Breast epithelium (tissue), 4 donors: ENCODE measurements around the gene SREK1IP1. TPM values are rescaled to one million over a fixed set of nuclear protein-coding genes. Genes with fewer than 3 reads are reported as not detected.

Experiments used
- DNase-seq, 2 donors: peaks; one replicate each; pipeline ENCODE4 v3.0.0-alpha.2; 2019; ENCODE audit warnings: low spot score in 2 of 2
- H3K27ac ChIP-seq, 2 donors: fragments of 200-600 bp; sonication (generic) in 1 of 2; one replicate each; pipeline ENCODE4 v1.5.1; 2016 to 2019; ENCODE audit warnings: mild to moderate bottlenecking in 1 of 2
- H3K27me3 ChIP-seq, 2 donors: fragments of 200-600 bp; sonication (generic) in 1 of 2; one replicate each; pipeline versions ENCODE4 v1.5.1 to v1.6.0; 2017 to 2019; ENCODE audit warnings: control low read depth in 1 of 2, mild to moderate bottlenecking in 1 of 2
- H3K36me3 ChIP-seq: fragments of 200-600 bp; one replicate; pipeline ENCODE4 v1.5.1; 2019
- H3K4me1 ChIP-seq, 2 donors: fragments of 200-600 bp; sonication (generic); one replicate each; pipeline ENCODE4 v1.5.1; 2016 to 2019; ENCODE audit warnings: control low read depth in 1 of 2
- H3K4me3 ChIP-seq, 3 donors: fragments of 200-600 bp; sonication (generic); 1 replicate in 2 of 3; 2 replicates in 1 of 3; pipeline ENCODE4 v1.5.1; 2016 to 2019; ENCODE audit warnings: mild to moderate bottlenecking in 3 of 3, moderate library complexity in 2 of 3
- H3K9me3 ChIP-seq, 2 donors: fragments of 200-600 bp; sonication (generic) in 1 of 2; one replicate each; pipeline ENCODE4 v1.5.1; 2016 to 2019; ENCODE audit warnings: control low read depth in 1 of 2
- POLR2A ChIP-seq: fragments of 450-650 bp; IDR thresholded peaks from one replicate; pipeline ENCODE4 v1.6.1; 2016; ENCODE audit warnings: antibody characterized with exemption, mild to moderate bottlenecking, moderate library complexity
- POLR2AphosphoS5 ChIP-seq, 3 donors: sonication (generic); formaldehyde crosslinking; IDR thresholded peaks; one replicate each; pipeline ENCODE4 v1.6.1; 2017; ENCODE audit warnings: antibody characterized with exemption in 3 of 3
- intact Hi-C: fragments of 100-400 bp; cut with DNase I; formaldehyde crosslinking; loops from one replicate; pipeline ENCODE4 v1.15.1; 2023; ENCODE audit warnings: low total_unique reads
- total RNA-seq, 3 donors: library from RNA; depleted of rRNA; stranded (reverse); fragments of >200 nt; gene quantifications; one replicate each; pipeline ENCODE4 v1.1.0, GENCODE V29; 2016
- TF ChIP-seq, protein P1 (sequence below), 3 donors: fragments of 450-650 bp; IDR thresholded peaks; one replicate each; pipeline ENCODE4 v1.5.1; 2016 to 2017; ENCODE audit warnings: antibody characterized with exemption in 3 of 3, mild to moderate bottlenecking in 3 of 3, moderate library complexity in 3 of 3

SREK1IP1 gene
- total RNA-seq, 3 donors from 2014 or later = 6.6 to 13.0 (median 8.9) TPM

- DNase-seq = no peak
- Histone ChIP-seq H3K9me3 (no peaks in the 10 kb centered on the region), H3K4me1 (no peaks in the 10 kb centered on the region), H3K36me3 (no peaks in the 10 kb centered on the region), H3K27ac (no peak overlapping the region), H3K4me3 (no peak overlapping the region), H3K27me3 (no peaks in the 10 kb centered on the region)
- intact Hi-C loops = no loop called here
- TF ChIP-seq, protein P1, sequence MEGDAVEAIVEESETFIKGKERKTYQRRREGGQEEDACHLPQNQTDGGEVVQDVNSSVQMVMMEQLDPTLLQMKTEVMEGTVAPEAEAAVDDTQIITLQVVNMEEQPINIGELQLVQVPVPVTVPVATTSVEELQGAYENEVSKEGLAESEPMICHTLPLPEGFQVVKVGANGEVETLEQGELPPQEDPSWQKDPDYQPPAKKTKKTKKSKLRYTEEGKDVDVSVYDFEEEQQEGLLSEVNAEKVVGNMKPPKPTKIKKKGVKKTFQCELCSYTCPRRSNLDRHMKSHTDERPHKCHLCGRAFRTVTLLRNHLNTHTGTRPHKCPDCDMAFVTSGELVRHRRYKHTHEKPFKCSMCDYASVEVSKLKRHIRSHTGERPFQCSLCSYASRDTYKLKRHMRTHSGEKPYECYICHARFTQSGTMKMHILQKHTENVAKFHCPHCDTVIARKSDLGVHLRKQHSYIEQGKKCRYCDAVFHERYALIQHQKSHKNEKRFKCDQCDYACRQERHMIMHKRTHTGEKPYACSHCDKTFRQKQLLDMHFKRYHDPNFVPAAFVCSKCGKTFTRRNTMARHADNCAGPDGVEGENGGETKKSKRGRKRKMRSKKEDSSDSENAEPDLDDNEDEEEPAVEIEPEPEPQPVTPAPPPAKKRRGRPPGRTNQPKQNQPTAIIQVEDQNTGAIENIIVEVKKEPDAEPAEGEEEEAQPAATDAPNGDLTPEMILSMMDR (IDR thresholded peaks at IDR 0.05) = no peak
Observed at GRCh38 chr5:64754066-64754465, 14.4 kb downstream of the SREK1IP1 start.

DNA sequence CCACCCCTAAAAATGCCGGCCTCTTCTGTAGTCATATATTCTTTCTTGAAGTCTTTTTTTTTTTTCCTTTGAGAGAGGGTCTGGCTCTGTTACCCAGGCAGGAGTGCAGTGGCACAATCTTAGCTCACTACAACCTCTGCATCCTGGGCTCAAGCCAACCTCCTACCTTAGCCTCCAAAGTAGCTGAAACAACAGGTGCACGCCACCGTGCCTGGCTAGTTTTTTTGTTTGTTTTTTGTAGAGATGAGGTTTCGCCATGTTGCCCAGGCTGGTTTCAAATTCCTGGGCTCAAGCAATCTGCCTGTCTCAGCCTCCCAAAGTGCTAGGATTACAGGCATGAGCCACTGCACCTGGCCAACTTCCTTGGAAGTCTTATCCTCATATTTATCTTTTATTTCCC, 19.1 kb downstream of the SREK1IP1 start:
- Histone ChIP-seq H3K4me1 (no peaks in the 10 kb centered on the region), H3K4me3 (no peak overlapping the region), H3K27ac (no peak overlapping the region), H3K27me3 (no peaks in the 10 kb centered on the region), H3K36me3 (no peaks in the 10 kb centered on the region), H3K9me3 (no peaks in the 10 kb centered on the region)
- no peak for DNase-seq
- TF ChIP-seq POLR2A (no peak), POLR2AphosphoS5 (IDR thresholded peaks at IDR 0.05) (no peak)
- TF ChIP-seq, protein P1 (IDR thresholded peaks at IDR 0.05) = no peak
- intact Hi-C loops = no loop called here

DNA sequence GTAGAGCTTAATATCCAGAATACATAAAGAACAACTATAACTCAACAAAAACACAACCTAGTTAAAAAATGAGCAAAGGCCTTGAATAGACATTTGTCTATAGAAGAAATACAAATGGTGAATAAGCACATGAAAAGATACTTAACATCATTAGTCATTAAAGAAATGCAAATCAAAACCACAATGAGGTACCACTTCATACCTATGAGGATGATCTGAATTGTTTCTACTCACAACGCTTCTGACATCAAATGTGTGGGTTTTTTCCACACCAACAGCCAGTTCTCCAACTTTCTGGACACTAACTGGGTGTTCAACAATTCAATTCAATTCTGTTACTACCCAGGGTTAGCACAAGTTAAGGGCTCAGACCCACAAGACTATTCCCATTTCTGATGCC, 22.0 kb downstream of the SREK1IP1 start:
- Histone ChIP-seq H3K27ac (no peak overlapping the region), H3K9me3 (no peaks in the 10 kb centered on the region), H3K4me1 (no peaks in the 10 kb centered on the region), H3K36me3 (no peaks in the 10 kb centered on the region), H3K4me3 (no peak overlapping the region), H3K27me3 (no peaks in the 10 kb centered on the region)
- DNase-seq = no peak
- TF ChIP-seq, protein P1 (IDR thresholded peaks at IDR 0.05) = no peak
- TF ChIP-seq POLR2AphosphoS5 (IDR thresholded peaks at IDR 0.05) (no peak), POLR2A (no peak)
- intact Hi-C loops = no loop called here

- H3K4me3 ChIP-seq = no peak overlapping the region
- no peak for TF ChIP-seq POLR2A
- TF ChIP-seq, protein P1 (IDR thresholded peaks at IDR 0.05) = no peak
- no peak for TF ChIP-seq POLR2AphosphoS5 (IDR thresholded peaks at IDR 0.05)
- H3K36me3 ChIP-seq = no peaks in the 10 kb centered on the region
- DNase-seq = no peak
- intact Hi-C loops = no loop called here
- no peaks in the 10 kb centered on the region for H3K9me3 ChIP-seq
- H3K27ac ChIP-seq = no peak overlapping the region
- no peaks in the 10 kb centered on the region for H3K4me1 ChIP-seq
- H3K27me3 ChIP-seq = no peaks in the 10 kb centered on the region
Observed at GRCh38 chr5:64744914-64745313, 23.6 kb downstream of the SREK1IP1 start.

GRCh38 chr5:64742821-64743220, 25.7 kb downstream of the SREK1IP1 start:
- Histone ChIP-seq H3K36me3 (no peaks in the 10 kb centered on the region), H3K27me3 (no peaks in the 10 kb centered on the region), H3K9me3 (no peaks in the 10 kb centered on the region), H3K4me3 (no peak overlapping the region), H3K27ac (no peak overlapping the region), H3K4me1 (no peaks in the 10 kb centered on the region)
- no peak for DNase-seq
- intact Hi-C loops = no loop called here
- TF ChIP-seq, protein P1 (IDR thresholded peaks at IDR 0.05) = no peak
- TF ChIP-seq POLR2AphosphoS5 (IDR thresholded peaks at IDR 0.05) (no peak), POLR2A (no peak)
